ENCODE data around the gene BARX1. TPM values are rescaled to one million over a fixed set of nuclear protein-coding genes. Genes with fewer than 3 reads are reported as not detected.
A peak's percentile ranks its signal among the peaks of the same experiment; 100 is the strongest.

BARX1 gene
- polyA plus RNA-seq, 4 donors = 0.39 TPM; not detected in 3

GRCh38 chr9:93988056-93988455 is 32.9 kb upstream of the BARX1 start:
- Histone ChIP-seq H3K9me3 (ENCODE audit: control insufficient read depth in 2 of 2, insufficient read depth in 1 of 2, low read depth in 1 of 2, low read length in 1 of 2) (peaks cover 0 to 9% of the 10 kb centered on the region in 2 donors), H3K27ac (ENCODE audit: low read depth in 1 of 3, low read length in 2 of 3) (no peak overlapping the region), H3K36me3 (ENCODE audit: control insufficient read depth in 3 of 3, insufficient read depth in 2 of 3, low read depth in 1 of 3, low read length in 3 of 3) (no peaks in the 10 kb centered on the region), H3K27me3 (ENCODE audit: control insufficient read depth in 3 of 3, insufficient read depth in 3 of 3, low read length in 3 of 3) (peaks cover 0 to 3% (median 3%) of the 10 kb centered on the region in 3 donors), H3K4me1 (ENCODE audit: control insufficient read depth in 3 of 3, insufficient read depth in 2 of 3, low read depth in 1 of 3, low read length in 2 of 3) (no peaks in the 10 kb centered on the region), H3K4me3 (ENCODE audit: low read depth in 1 of 3, low read length in 3 of 3) (no peak overlapping the region)
- WGBS, 3 donors = 43 to 84% (median 65%) methylated on average over 1 of the region's 1 CpG
- FAIRE-seq = no peak
- no peak for DNase-seq

GRCh38 chr9:93984860-93985259 is 29.7 kb upstream of the BARX1 start:
- peaks cover 0 to 2% (median 0%) of the 10 kb centered on the region in 3 donors for H3K4me1 ChIP-seq (ENCODE audit: control insufficient read depth in 3 of 3, insufficient read depth in 2 of 3, low read depth in 1 of 3, low read length in 2 of 3)
- peaks cover 0 to 7% of the 10 kb centered on the region in 2 donors for H3K9me3 ChIP-seq (ENCODE audit: control insufficient read depth in 2 of 2, insufficient read depth in 1 of 2, low read depth in 1 of 2, low read length in 1 of 2)
- WGBS, 3 donors = 10 to 20% (median 18%) methylated on average over 2 of the region's 2 CpGs
- no peak overlapping the region for H3K27ac ChIP-seq (ENCODE audit: low read depth in 1 of 3, low read length in 2 of 3)
- FAIRE-seq (no peak), DNase-seq (no peak)
- H3K27me3 ChIP-seq (ENCODE audit: control insufficient read depth in 3 of 3, insufficient read depth in 3 of 3, low read length in 3 of 3) = peaks cover 0 to 3% (median 3%) of the 10 kb centered on the region in 3 donors
- H3K4me3 ChIP-seq (ENCODE audit: low read depth in 1 of 3, low read length in 3 of 3) = no peak overlapping the region
- H3K36me3 ChIP-seq (ENCODE audit: control insufficient read depth in 3 of 3, insufficient read depth in 2 of 3, low read depth in 1 of 3, low read length in 3 of 3) = no peaks in the 10 kb centered on the region

GRCh38 chr9:93983875-93984274 is 28.7 kb upstream of the BARX1 start:
- H3K4me1 ChIP-seq (ENCODE audit: control insufficient read depth in 3 of 3, insufficient read depth in 2 of 3, low read depth in 1 of 3, low read length in 2 of 3) = peaks cover 0 to 7% (median 0%) of the 10 kb centered on the region in 3 donors
- DNase-seq = no peak
- H3K27me3 ChIP-seq (ENCODE audit: control insufficient read depth in 3 of 3, insufficient read depth in 3 of 3, low read length in 3 of 3) = peaks cover 0 to 3% (median 3%) of the 10 kb centered on the region in 3 donors
- H3K27ac ChIP-seq (ENCODE audit: low read depth in 1 of 3, low read length in 2 of 3) = no peak overlapping the region
- peaks cover 0 to 7% of the 10 kb centered on the region in 2 donors for H3K9me3 ChIP-seq (ENCODE audit: control insufficient read depth in 2 of 2, insufficient read depth in 1 of 2, low read depth in 1 of 2, low read length in 1 of 2)
- H3K36me3 ChIP-seq (ENCODE audit: control insufficient read depth in 3 of 3, insufficient read depth in 2 of 3, low read depth in 1 of 3, low read length in 3 of 3) = no peaks in the 10 kb centered on the region
- no peak overlapping the region for H3K4me3 ChIP-seq (ENCODE audit: low read depth in 1 of 3, low read length in 3 of 3)
- FAIRE-seq = no peak

DNA sequence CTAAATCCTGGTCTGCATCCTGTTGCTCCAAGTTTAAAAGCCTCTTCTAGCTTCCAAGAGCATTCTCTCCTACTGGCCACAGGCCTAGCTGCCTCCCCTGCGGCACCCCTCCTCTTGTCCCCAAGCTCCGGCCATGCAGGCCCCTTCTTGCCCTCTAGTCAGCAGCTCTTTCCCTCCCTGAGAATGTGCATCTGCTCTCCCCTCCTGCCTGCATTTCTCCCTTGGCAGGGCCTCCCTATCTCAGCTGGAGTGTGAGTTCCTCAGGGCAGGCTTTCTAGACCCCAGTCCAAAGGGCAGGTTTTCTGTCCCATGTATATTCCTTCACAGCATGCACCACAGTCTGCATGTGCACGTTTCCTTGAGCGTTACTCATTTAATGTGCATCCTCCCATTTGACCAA is 24.6 kb upstream of the BARX1 start:
- Histone ChIP-seq H3K36me3 (ENCODE audit: control insufficient read depth in 3 of 3, insufficient read depth in 2 of 3, low read depth in 1 of 3, low read length in 3 of 3) (no peaks in the 10 kb centered on the region), H3K27ac (ENCODE audit: low read depth in 1 of 3, low read length in 2 of 3) (no peak overlapping the region), H3K9me3 (ENCODE audit: control insufficient read depth in 2 of 2, insufficient read depth in 1 of 2, low read depth in 1 of 2, low read length in 1 of 2) (no peaks in the 10 kb centered on the region), H3K27me3 (ENCODE audit: control insufficient read depth in 3 of 3, insufficient read depth in 3 of 3, low read length in 3 of 3) (peaks cover 0 to 5% (median 3%) of the 10 kb centered on the region in 3 donors), H3K4me1 (ENCODE audit: control insufficient read depth in 3 of 3, insufficient read depth in 2 of 3, low read depth in 1 of 3, low read length in 2 of 3) (peaks cover 0 to 7% (median 0%) of the 10 kb centered on the region in 3 donors), H3K4me3 (ENCODE audit: low read depth in 1 of 3, low read length in 3 of 3) (no peak overlapping the region)
- FAIRE-seq = no peak
- peak in 1 of 2 donors; percentile 43 for DNase-seq
- 65 to 72% (median 67%) methylated on average over 4 of the region's 4 CpGs for WGBS, 3 donors

DNA sequence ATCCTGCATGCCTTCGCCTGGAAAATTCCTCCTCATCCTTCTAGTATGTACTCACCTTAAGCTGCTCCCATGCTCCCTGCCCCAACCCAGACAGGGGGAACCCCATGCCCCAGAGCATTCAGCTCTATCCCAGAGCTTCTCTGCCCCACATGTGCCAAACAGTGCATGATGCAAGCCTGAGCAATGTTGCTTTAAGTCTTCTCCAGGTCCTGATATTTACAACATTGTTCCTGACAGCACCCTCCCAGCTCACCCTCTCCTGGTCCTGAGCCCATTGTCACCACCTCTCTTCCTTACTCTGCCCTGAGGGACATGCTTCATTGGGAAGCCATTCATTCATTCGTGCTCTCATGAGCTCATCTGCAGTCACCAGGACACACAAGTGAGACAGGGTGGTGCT is 23.4 kb upstream of the BARX1 start:
- no peaks in the 10 kb centered on the region for H3K9me3 ChIP-seq (ENCODE audit: control insufficient read depth in 2 of 2, insufficient read depth in 1 of 2, low read depth in 1 of 2, low read length in 1 of 2)
- no peak for FAIRE-seq

GRCh38 chr9:93976973-93977372 is 21.8 kb upstream of the BARX1 start:
- Histone ChIP-seq H3K4me3 (ENCODE audit: low read depth in 1 of 3, low read length in 3 of 3) (no peak overlapping the region), H3K4me1 (ENCODE audit: control insufficient read depth in 3 of 3, insufficient read depth in 2 of 3, low read depth in 1 of 3, low read length in 2 of 3) (peaks cover 0 to 7% (median 0%) of the 10 kb centered on the region in 3 donors), H3K27ac (ENCODE audit: low read depth in 1 of 3, low read length in 2 of 3) (no peak overlapping the region), H3K27me3 (ENCODE audit: control insufficient read depth in 3 of 3, insufficient read depth in 3 of 3, low read length in 3 of 3) (peaks cover 0 to 5% (median 3%) of the 10 kb centered on the region in 3 donors), H3K9me3 (ENCODE audit: control insufficient read depth in 2 of 2, insufficient read depth in 1 of 2, low read depth in 1 of 2, low read length in 1 of 2) (no peaks in the 10 kb centered on the region), H3K36me3 (ENCODE audit: control insufficient read depth in 3 of 3, insufficient read depth in 2 of 3, low read depth in 1 of 3, low read length in 3 of 3) (no peaks in the 10 kb centered on the region)
- 58 to 76% (median 61%) methylated on average over 5 of the region's 5 CpGs for WGBS, 3 donors
- DNase-seq (no peak), FAIRE-seq (no peak)

More for the DNA sequence above, 23.4 kb upstream of the BARX1 start:
- no peaks in the 10 kb centered on the region for H3K36me3 ChIP-seq (ENCODE audit: control insufficient read depth in 3 of 3, insufficient read depth in 2 of 3, low read depth in 1 of 3, low read length in 3 of 3)
- peaks cover 0 to 7% (median 0%) of the 10 kb centered on the region in 3 donors for H3K4me1 ChIP-seq (ENCODE audit: control insufficient read depth in 3 of 3, insufficient read depth in 2 of 3, low read depth in 1 of 3, low read length in 2 of 3)
- no peak for DNase-seq
- H3K4me3 ChIP-seq (ENCODE audit: low read depth in 1 of 3, low read length in 3 of 3) = no peak overlapping the region
- no peak overlapping the region for H3K27ac ChIP-seq (ENCODE audit: low read depth in 1 of 3, low read length in 2 of 3)
- 72 to 89% (median 82%) methylated on average over 2 of the region's 2 CpGs for WGBS, 3 donors
- H3K27me3 ChIP-seq (ENCODE audit: control insufficient read depth in 3 of 3, insufficient read depth in 3 of 3, low read length in 3 of 3) = peaks cover 0 to 5% (median 3%) of the 10 kb centered on the region in 3 donors

DNA sequence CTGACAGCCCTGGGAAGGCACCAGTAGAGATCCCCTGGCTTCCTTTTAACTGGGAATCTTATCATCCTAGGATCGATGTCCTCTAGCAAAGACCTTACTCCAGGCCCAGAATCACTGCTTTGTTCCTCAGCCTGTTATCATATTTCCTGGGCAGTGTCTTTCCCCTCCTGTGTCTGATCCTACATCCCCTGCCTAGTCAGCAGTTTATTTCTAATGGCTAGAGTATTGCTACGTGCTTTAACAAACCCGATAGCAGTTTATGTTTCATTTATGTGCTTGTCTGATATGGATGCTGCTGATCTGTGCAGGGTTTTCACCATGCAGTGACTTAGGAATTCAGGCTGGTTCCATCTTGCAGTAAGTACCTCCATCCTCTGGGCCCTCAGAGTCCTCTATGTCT is 20.9 kb upstream of the BARX1 start:
- H3K4me3 ChIP-seq (ENCODE audit: low read depth in 1 of 3, low read length in 3 of 3) = no peak overlapping the region
- H3K27me3 ChIP-seq (ENCODE audit: control insufficient read depth in 3 of 3, insufficient read depth in 3 of 3, low read length in 3 of 3) = peaks cover 0 to 5% (median 3%) of the 10 kb centered on the region in 3 donors
- no peak overlapping the region for H3K27ac ChIP-seq (ENCODE audit: low read depth in 1 of 3, low read length in 2 of 3)
- no peaks in the 10 kb centered on the region for H3K9me3 ChIP-seq (ENCODE audit: control insufficient read depth in 2 of 2, insufficient read depth in 1 of 2, low read depth in 1 of 2, low read length in 1 of 2)
- DNase-seq (no peak), FAIRE-seq (no peak)
- H3K4me1 ChIP-seq (ENCODE audit: control insufficient read depth in 3 of 3, insufficient read depth in 2 of 3, low read depth in 1 of 3, low read length in 2 of 3) = peaks cover 0 to 7% (median 0%) of the 10 kb centered on the region in 3 donors
- no peaks in the 10 kb centered on the region for H3K36me3 ChIP-seq (ENCODE audit: control insufficient read depth in 3 of 3, insufficient read depth in 2 of 3, low read depth in 1 of 3, low read length in 3 of 3)
- WGBS, 3 donors = 75 to 87% (median 83%) methylated on average over 3 of the region's 3 CpGs

DNA sequence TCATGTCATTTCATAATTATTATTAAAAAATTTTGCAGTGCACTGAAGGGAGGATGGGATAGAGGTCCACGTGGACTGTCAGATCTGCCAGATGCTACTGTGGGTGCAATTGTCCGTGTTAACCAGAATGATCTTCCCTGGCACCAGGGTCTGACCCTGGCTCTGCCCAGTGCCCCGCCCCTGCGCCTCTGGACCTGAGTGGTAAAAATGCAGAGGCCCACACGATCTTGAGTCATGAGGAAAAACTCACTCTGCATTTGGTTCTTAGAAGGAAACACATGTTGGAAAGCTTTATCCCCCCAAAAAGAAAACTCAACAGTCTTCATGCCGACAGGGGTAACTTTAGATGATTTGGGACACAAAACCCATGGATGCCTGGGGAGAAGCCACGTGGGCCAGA is 20.1 kb upstream of the BARX1 start:
- no peak for DNase-seq
- H3K4me1 ChIP-seq (ENCODE audit: control insufficient read depth in 3 of 3, insufficient read depth in 2 of 3, low read depth in 1 of 3, low read length in 2 of 3) = peaks cover 0 to 7% (median 0%) of the 10 kb centered on the region in 3 donors
- 74 to 80% (median 78%) methylated on average over 7 of the region's 7 CpGs for WGBS, 3 donors
- peaks cover 0 to 5% (median 3%) of the 10 kb centered on the region in 3 donors for H3K27me3 ChIP-seq (ENCODE audit: control insufficient read depth in 3 of 3, insufficient read depth in 3 of 3, low read length in 3 of 3)
- no peaks in the 10 kb centered on the region for H3K9me3 ChIP-seq (ENCODE audit: control insufficient read depth in 2 of 2, insufficient read depth in 1 of 2, low read depth in 1 of 2, low read length in 1 of 2)
- no peak overlapping the region for H3K4me3 ChIP-seq (ENCODE audit: low read depth in 1 of 3, low read length in 3 of 3)
- no peaks in the 10 kb centered on the region for H3K36me3 ChIP-seq (ENCODE audit: control insufficient read depth in 3 of 3, insufficient read depth in 2 of 3, low read depth in 1 of 3, low read length in 3 of 3)
- FAIRE-seq = no peak
- no peak overlapping the region for H3K27ac ChIP-seq (ENCODE audit: low read depth in 1 of 3, low read length in 2 of 3)

- H3K9me3 ChIP-seq (ENCODE audit: control insufficient read depth in 2 of 2, insufficient read depth in 1 of 2, low read depth in 1 of 2, low read length in 1 of 2) = no peaks in the 10 kb centered on the region
- 24 to 35% (median 26%) methylated on average over 3 of the region's 3 CpGs for WGBS, 3 donors
- no peak for FAIRE-seq
- H3K27ac ChIP-seq (ENCODE audit: low read depth in 1 of 3, low read length in 2 of 3) = no peak overlapping the region
- no peaks in the 10 kb centered on the region for H3K36me3 ChIP-seq (ENCODE audit: control insufficient read depth in 3 of 3, insufficient read depth in 2 of 3, low read depth in 1 of 3, low read length in 3 of 3)
- no peak for DNase-seq
- H3K4me1 ChIP-seq (ENCODE audit: control insufficient read depth in 3 of 3, insufficient read depth in 2 of 3, low read depth in 1 of 3, low read length in 2 of 3) = no peaks in the 10 kb centered on the region
- H3K4me3 ChIP-seq (ENCODE audit: low read depth in 1 of 3, low read length in 3 of 3) = no peak overlapping the region
- H3K27me3 ChIP-seq (ENCODE audit: control insufficient read depth in 3 of 3, insufficient read depth in 3 of 3, low read length in 3 of 3) = peaks cover 0 to 5% (median 3%) of the 10 kb centered on the region in 3 donors
These were observed 19.0 kb upstream of the BARX1 start for GRCh38 chr9:93974151-93974550.
